Measurements from ENCODE around the gene FXYD4. TPM values are rescaled to one million over a fixed set of nuclear protein-coding genes. Genes with fewer than 3 reads are reported as not detected.
"Not testable (repeated sequence)": the region's sequence is repeated elsewhere in the genome, so short reads cannot be mapped to it uniquely, and the experiment has no call there.

FXYD4 gene
- total RNA-seq, 1 experiment from 2014 or later: not detected

DNA sequence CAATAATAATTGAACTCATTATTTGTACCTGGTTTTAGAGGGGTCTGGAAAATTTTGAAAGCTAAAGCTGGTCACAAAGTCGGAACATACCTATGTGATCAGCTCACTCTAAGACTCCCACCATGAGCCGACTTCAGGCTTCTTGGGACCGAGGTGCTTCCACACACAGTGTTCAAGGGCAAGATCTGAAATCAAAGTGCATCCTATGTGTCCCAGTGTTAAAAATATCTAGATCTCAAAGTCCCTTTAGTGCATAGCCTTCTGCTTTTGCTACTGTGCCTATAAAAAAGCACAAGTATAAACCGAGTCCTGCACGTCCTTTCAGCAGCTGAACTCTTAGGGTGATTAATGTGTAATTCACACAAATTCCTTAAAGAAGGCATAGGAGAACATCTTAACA, 43.5 kb upstream of the FXYD4 start:
- H3K4me3 ChIP-seq (ENCODE audit: low read depth, low read length): no peak overlapping the region
- ChIA-PET CTCF (no interaction called here), POLR2A (no interaction called here)
- TF ChIP-seq, protein P1, sequence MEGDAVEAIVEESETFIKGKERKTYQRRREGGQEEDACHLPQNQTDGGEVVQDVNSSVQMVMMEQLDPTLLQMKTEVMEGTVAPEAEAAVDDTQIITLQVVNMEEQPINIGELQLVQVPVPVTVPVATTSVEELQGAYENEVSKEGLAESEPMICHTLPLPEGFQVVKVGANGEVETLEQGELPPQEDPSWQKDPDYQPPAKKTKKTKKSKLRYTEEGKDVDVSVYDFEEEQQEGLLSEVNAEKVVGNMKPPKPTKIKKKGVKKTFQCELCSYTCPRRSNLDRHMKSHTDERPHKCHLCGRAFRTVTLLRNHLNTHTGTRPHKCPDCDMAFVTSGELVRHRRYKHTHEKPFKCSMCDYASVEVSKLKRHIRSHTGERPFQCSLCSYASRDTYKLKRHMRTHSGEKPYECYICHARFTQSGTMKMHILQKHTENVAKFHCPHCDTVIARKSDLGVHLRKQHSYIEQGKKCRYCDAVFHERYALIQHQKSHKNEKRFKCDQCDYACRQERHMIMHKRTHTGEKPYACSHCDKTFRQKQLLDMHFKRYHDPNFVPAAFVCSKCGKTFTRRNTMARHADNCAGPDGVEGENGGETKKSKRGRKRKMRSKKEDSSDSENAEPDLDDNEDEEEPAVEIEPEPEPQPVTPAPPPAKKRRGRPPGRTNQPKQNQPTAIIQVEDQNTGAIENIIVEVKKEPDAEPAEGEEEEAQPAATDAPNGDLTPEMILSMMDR (IDR thresholded peaks at IDR 0.05; ENCODE audit: insufficient read depth in 1 of 2, low read depth in 1 of 2, low read length in 1 of 2, severe bottlenecking in 1 of 2, unreplicated experiment in 1 of 2): no peak
- no peaks in the 10 kb centered on the region for H3K9me3 Mint-ChIP-seq (ENCODE audit: unreplicated experiment)
- peaks cover 36% of the 10 kb centered on the region for H3K4me1 ChIP-seq
- no peaks in the 10 kb centered on the region for H3K9me3 ChIP-seq
- H3K27me3 ChIP-seq (replicated peaks; ENCODE audit: control insufficient read depth, insufficient read depth, low read length): no peaks in the 10 kb centered on the region
- peaks cover 10% of the 10 kb centered on the region for H3K4me1 Mint-ChIP-seq (ENCODE audit: low read depth, unreplicated experiment)
- DNase-seq: no peak
- intact Hi-C loops (cut with micrococcal nuclease; ENCODE audit: unreplicated experiment): no loop called here
- peaks cover 8% of the 10 kb centered on the region for H3K36me3 Mint-ChIP-seq (ENCODE audit: insufficient read depth, unreplicated experiment)
- peak overlapping the region; percentile 18 for H3K27ac Mint-ChIP-seq (ENCODE audit: unreplicated experiment)
- H3K4me3 Mint-ChIP-seq (ENCODE audit: unreplicated experiment): no peak overlapping the region
- no peaks in the 10 kb centered on the region for H3K27me3 Mint-ChIP-seq (ENCODE audit: insufficient read depth, unreplicated experiment)
- no TSS peak for BruUV-seq (replicated peaks)
- H3K36me3 ChIP-seq (ENCODE audit: control insufficient read depth, insufficient read depth, low read length): no peaks in the 10 kb centered on the region

DNA sequence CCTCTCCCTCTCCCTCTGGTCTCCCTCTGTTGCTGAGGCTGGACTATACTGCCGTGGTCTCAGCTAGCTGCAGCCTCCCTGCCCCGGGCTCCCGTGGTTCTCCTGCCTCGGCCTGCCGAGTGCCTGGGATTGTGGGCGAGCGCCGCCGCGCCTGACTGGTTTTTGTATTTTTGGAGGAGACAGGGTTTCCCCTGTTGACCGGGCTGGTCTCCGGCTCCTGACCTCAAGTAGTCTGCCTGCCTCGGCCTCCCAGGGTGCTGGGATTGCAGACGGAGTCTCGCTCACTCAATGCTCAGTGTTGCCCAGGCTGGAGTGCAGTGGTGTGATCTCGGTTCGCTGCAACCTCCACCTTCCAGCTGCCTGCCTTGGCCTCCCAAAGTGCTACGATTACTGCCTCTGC, 42.6 kb upstream of the FXYD4 start:
- intact Hi-C loops (cut with micrococcal nuclease; ENCODE audit: unreplicated experiment): not testable (repeated sequence)
- H3K4me1 ChIP-seq: peaks cover 40% of the 10 kb centered on the region

DNA sequence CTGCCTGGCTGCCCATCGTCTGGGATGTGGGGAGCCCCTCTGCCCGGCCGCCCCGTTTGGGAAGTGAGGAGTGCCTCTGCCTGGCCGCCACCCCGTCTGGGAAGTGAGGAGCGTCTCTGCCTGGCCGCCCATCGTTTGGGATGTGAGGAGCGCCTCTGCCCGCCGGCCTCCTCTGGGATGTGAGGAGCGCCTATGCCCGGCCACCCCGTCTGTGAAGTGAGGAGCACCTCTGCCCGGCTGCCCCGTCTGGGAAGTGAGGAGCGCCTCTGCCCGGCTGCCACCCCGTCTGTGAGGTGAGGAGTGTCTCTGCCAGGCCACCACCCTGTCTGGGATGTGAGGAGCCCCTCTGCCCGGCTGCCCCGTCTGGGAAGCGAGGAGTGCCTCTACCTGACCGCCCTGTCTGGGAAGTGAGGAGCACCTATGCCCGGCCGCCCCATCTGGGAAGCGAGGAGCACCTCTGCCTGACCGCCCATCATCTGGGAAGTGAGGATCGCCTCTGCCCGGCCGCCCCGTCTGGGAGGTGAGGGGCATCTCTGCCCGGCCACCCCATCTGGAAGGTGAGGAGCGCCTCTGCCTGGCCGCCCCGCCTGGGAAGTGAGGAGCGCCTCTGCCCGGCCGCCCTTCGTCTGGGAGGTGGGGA, 42.1 kb upstream of the FXYD4 start:
- H3K9me3 Mint-ChIP-seq (ENCODE audit: unreplicated experiment); H3K36me3 ChIP-seq (ENCODE audit: control insufficient read depth, insufficient read depth, low read length); BruUV-seq (replicated peaks); intact Hi-C loops (cut with micrococcal nuclease; ENCODE audit: unreplicated experiment); H3K4me3 Mint-ChIP-seq (ENCODE audit: unreplicated experiment); H3K27me3 Mint-ChIP-seq (ENCODE audit: insufficient read depth, unreplicated experiment); H3K4me3 ChIP-seq (ENCODE audit: low read depth, low read length); H3K27ac Mint-ChIP-seq (ENCODE audit: unreplicated experiment); H3K9me3 ChIP-seq; H3K4me1 Mint-ChIP-seq (ENCODE audit: low read depth, unreplicated experiment); DNase-seq; H3K27me3 ChIP-seq (replicated peaks; ENCODE audit: control insufficient read depth, insufficient read depth, low read length); POLR2A ChIA-PET: not testable (repeated sequence)
- peaks cover 41% of the 10 kb centered on the region for H3K4me1 ChIP-seq
- peaks cover 13% of the 10 kb centered on the region for H3K36me3 Mint-ChIP-seq (ENCODE audit: insufficient read depth, unreplicated experiment)
- CTCF ChIA-PET: interaction anchor here (0.6 kb wide), 1 partner anchor 113 kb away, joined by 3 read pairs; no protein-coding TSS in a partner anchor

More for the DNA sequence above, 42.6 kb upstream of the FXYD4 start:
- CTCF ChIA-PET; H3K9me3 Mint-ChIP-seq (ENCODE audit: unreplicated experiment); H3K36me3 Mint-ChIP-seq (ENCODE audit: insufficient read depth, unreplicated experiment); H3K4me3 ChIP-seq (ENCODE audit: low read depth, low read length); H3K27me3 ChIP-seq (replicated peaks; ENCODE audit: control insufficient read depth, insufficient read depth, low read length); H3K4me1 Mint-ChIP-seq (ENCODE audit: low read depth, unreplicated experiment); H3K27me3 Mint-ChIP-seq (ENCODE audit: insufficient read depth, unreplicated experiment); BruUV-seq (replicated peaks); DNase-seq; H3K4me3 Mint-ChIP-seq (ENCODE audit: unreplicated experiment); POLR2A ChIA-PET; H3K36me3 ChIP-seq (ENCODE audit: control insufficient read depth, insufficient read depth, low read length); H3K9me3 ChIP-seq: not testable (repeated sequence)
- H3K27ac Mint-ChIP-seq (ENCODE audit: unreplicated experiment): peak overlapping the region; percentile 18

DNA sequence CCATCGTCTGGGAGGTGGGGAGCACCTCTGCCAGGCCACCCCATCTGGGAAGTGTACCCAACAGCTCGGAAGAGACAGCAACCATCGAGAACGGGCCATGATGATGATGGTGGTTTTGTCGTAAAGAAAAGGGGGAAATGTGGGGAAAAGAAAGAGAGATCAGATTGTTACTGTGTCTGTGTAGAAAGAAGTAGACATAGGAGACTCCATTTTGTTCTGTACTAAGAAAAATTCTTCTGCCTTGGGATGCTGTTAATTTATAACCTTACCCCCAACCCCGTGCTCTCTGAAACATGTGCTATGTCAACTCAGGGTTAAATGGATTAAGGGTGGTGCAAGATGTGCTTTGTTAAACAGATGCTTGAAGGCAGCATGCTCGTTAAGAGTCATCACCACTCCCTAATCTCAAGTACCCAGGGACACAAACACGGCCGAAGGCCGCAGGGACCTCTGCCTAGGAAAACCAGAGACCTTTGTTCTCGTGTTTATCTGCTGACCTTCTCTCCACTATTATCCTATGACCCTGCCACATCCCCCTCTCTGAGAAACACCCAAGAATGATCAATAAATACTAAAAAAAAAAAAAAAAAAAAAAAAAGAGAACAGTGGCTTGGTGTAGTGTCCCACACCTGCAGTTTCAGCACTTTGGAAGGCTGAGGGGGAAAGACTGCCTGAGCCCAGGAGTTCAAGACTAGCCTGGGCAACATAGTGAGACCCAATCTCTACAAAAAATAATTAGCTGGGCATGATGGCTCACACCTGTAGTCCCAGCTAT, 41.2 kb upstream of the FXYD4 start:
- H3K9me3 Mint-ChIP-seq (ENCODE audit: unreplicated experiment); H3K4me3 ChIP-seq (ENCODE audit: low read depth, low read length); H3K4me3 Mint-ChIP-seq (ENCODE audit: unreplicated experiment); H3K27me3 Mint-ChIP-seq (ENCODE audit: insufficient read depth, unreplicated experiment); H3K27me3 ChIP-seq (replicated peaks; ENCODE audit: control insufficient read depth, insufficient read depth, low read length); intact Hi-C loops (cut with micrococcal nuclease; ENCODE audit: unreplicated experiment); BruUV-seq (replicated peaks); H3K4me1 Mint-ChIP-seq (ENCODE audit: low read depth, unreplicated experiment); H3K9me3 ChIP-seq; POLR2A ChIA-PET; H3K36me3 ChIP-seq (ENCODE audit: control insufficient read depth, insufficient read depth, low read length): not testable (repeated sequence)
- Mint-ChIP-seq H3K36me3 (ENCODE audit: insufficient read depth, unreplicated experiment) (peaks cover 13% of the 10 kb centered on the region), H3K27ac (ENCODE audit: unreplicated experiment) (peak overlapping the region; percentile 75)
- H3K4me1 ChIP-seq: peaks cover 41% of the 10 kb centered on the region
- DNase-seq: peak; percentile 67 to 74
- CTCF ChIA-PET: interaction anchor here (0.6 kb wide), 1 partner anchor 112 kb away, joined by 3 read pairs; no protein-coding TSS in a partner anchor

DNA sequence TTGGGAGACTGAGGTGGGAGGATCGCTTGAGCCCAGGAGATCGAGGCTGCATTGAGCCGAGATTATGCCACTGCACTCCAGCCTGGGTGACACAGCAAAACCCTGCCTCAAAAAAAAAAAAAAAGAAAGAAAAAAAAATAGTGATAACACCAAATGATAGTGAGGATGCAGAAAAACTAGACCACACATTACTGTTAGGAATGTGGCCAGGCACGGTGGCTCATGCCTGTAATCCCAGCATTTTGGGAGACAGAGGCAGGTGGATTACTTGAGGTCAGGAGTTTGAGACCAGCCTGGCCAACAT, 40.7 kb upstream of the FXYD4 start:
- Mint-ChIP-seq H3K27ac (ENCODE audit: unreplicated experiment) (peak overlapping the region; percentile 75), H3K36me3 (ENCODE audit: insufficient read depth, unreplicated experiment) (peaks cover 13% of the 10 kb centered on the region)
- intact Hi-C loops (cut with micrococcal nuclease; ENCODE audit: unreplicated experiment); CTCF ChIA-PET; H3K4me3 Mint-ChIP-seq (ENCODE audit: unreplicated experiment); H3K4me1 Mint-ChIP-seq (ENCODE audit: low read depth, unreplicated experiment); POLR2A ChIA-PET; H3K27me3 ChIP-seq (replicated peaks; ENCODE audit: control insufficient read depth, insufficient read depth, low read length); H3K27me3 Mint-ChIP-seq (ENCODE audit: insufficient read depth, unreplicated experiment); H3K36me3 ChIP-seq (ENCODE audit: control insufficient read depth, insufficient read depth, low read length); H3K9me3 Mint-ChIP-seq (ENCODE audit: unreplicated experiment); H3K4me3 ChIP-seq (ENCODE audit: low read depth, low read length); H3K9me3 ChIP-seq; DNase-seq; BruUV-seq (replicated peaks): not testable (repeated sequence)
- peaks cover 42% of the 10 kb centered on the region for H3K4me1 ChIP-seq
